HEK293 (cell line): ENCODE measurements around the gene MAP4K4.

Experiments
- CTCF ChIP-seq: fragments of 450-650 bp; formaldehyde crosslinking; IDR thresholded peaks from 2 replicates; pipeline ENCODE4 v1.5.1; 2016; ENCODE audit warnings: missing biosample characterization, missing genetic modification characterization
- GLI4 ChIP-seq: fragments of 450-650 bp; formaldehyde crosslinking; IDR thresholded peaks from 2 replicates; pipeline ENCODE4 v1.5.1; 2016; ENCODE audit warnings: missing biosample characterization, missing genetic modification characterization
- MYNN ChIP-seq: fragments of 450-650 bp; formaldehyde crosslinking; IDR thresholded peaks from 2 replicates; pipeline ENCODE4 v1.5.1; 2016; ENCODE audit warnings: missing biosample characterization, missing genetic modification characterization, borderline replicate concordance
- SP2 ChIP-seq: fragments of 450-650 bp; formaldehyde crosslinking; IDR thresholded peaks from 2 replicates; pipeline ENCODE4 v1.5.1; 2016; ENCODE audit warnings: missing biosample characterization, missing genetic modification characterization
- ZBTB20 ChIP-seq: fragments of 450-650 bp; formaldehyde crosslinking; IDR thresholded peaks from 2 replicates; pipeline ENCODE4 v1.5.1; 2016; ENCODE audit warnings: missing biosample characterization, missing genetic modification characterization
- ZNF274 ChIP-seq, 2 experiments: fragments of 200-500 bp in 1 of 2; fragments of 450-650 bp in 1 of 2; sonication (Bioruptor generic) in 1 of 2; formaldehyde crosslinking in 1 of 2; IDR thresholded peaks; 2 replicates each; pipeline versions ENCODE4 v1.5.1 to v1.6.1; 2014 to 2016; ENCODE audit warnings: borderline replicate concordance in 1 of 2, inconsistent platforms in 1 of 2, low read length in 1 of 2, missing biosample characterization in 1 of 2, missing genetic modification characterization in 1 of 2
- ZNF350 ChIP-seq: fragments of 450-650 bp; formaldehyde crosslinking; IDR thresholded peaks from 2 replicates; pipeline ENCODE4 v1.5.0; 2017; ENCODE audit warnings: missing biosample characterization, mild to moderate bottlenecking, missing genetic modification characterization
- ZNF513 ChIP-seq: fragments of 450-650 bp; IDR thresholded peaks from 2 replicates; pipeline ENCODE4 v1.5.1; 2018; ENCODE audit warnings: missing biosample characterization, missing genetic modification characterization
- ZNF629 ChIP-seq: fragments of 450-650 bp; formaldehyde crosslinking; IDR thresholded peaks from 2 replicates; pipeline ENCODE4 v1.5.1; 2017; ENCODE audit warnings: missing biosample characterization, missing genetic modification characterization
- ZNF747 ChIP-seq: fragments of 450-650 bp; formaldehyde crosslinking; IDR thresholded peaks from 2 replicates; pipeline ENCODE4 v1.5.1; 2016; ENCODE audit warnings: missing biosample characterization, missing genetic modification characterization
- TF ChIP-seq, protein P1 (sequence below): fragments of 450-650 bp; formaldehyde crosslinking; IDR thresholded peaks from 2 replicates; pipeline ENCODE4 v1.5.1; 2016; ENCODE audit warnings: missing biosample characterization, missing genetic modification characterization, borderline replicate concordance
- TF ChIP-seq, protein P2 (sequence below): sonication (generic); formaldehyde crosslinking; IDR thresholded peaks from 2 replicates; pipeline ENCODE4 v1.8.1; 2022; ENCODE audit warnings: mild to moderate bottlenecking, moderate library complexity, missing genetic modification reagents

- TF ChIP-seq, protein P1, sequence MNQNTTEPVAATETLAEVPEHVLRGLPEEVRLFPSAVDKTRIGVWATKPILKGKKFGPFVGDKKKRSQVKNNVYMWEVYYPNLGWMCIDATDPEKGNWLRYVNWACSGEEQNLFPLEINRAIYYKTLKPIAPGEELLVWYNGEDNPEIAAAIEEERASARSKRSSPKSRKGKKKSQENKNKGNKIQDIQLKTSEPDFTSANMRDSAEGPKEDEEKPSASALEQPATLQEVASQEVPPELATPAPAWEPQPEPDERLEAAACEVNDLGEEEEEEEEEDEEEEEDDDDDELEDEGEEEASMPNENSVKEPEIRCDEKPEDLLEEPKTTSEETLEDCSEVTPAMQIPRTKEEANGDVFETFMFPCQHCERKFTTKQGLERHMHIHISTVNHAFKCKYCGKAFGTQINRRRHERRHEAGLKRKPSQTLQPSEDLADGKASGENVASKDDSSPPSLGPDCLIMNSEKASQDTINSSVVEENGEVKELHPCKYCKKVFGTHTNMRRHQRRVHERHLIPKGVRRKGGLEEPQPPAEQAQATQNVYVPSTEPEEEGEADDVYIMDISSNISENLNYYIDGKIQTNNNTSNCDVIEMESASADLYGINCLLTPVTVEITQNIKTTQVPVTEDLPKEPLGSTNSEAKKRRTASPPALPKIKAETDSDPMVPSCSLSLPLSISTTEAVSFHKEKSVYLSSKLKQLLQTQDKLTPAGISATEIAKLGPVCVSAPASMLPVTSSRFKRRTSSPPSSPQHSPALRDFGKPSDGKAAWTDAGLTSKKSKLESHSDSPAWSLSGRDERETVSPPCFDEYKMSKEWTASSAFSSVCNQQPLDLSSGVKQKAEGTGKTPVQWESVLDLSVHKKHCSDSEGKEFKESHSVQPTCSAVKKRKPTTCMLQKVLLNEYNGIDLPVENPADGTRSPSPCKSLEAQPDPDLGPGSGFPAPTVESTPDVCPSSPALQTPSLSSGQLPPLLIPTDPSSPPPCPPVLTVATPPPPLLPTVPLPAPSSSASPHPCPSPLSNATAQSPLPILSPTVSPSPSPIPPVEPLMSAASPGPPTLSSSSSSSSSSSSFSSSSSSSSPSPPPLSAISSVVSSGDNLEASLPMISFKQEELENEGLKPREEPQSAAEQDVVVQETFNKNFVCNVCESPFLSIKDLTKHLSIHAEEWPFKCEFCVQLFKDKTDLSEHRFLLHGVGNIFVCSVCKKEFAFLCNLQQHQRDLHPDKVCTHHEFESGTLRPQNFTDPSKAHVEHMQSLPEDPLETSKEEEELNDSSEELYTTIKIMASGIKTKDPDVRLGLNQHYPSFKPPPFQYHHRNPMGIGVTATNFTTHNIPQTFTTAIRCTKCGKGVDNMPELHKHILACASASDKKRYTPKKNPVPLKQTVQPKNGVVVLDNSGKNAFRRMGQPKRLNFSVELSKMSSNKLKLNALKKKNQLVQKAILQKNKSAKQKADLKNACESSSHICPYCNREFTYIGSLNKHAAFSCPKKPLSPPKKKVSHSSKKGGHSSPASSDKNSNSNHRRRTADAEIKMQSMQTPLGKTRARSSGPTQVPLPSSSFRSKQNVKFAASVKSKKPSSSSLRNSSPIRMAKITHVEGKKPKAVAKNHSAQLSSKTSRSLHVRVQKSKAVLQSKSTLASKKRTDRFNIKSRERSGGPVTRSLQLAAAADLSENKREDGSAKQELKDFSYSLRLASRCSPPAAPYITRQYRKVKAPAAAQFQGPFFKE, result no peak
- TF ChIP-seq MYNN (tag by site-specific recombination) (no peak), ZNF513 (tag by site-specific recombination) (no peak), SP2 (tag by site-specific recombination) (no peak), ZNF274 (IDR thresholded peaks at IDR 0.05; ENCODE audit: low read length) (no peak), ZNF274 (tag by site-specific recombination; IDR thresholded peaks at IDR 0.05; ENCODE audit: borderline replicate concordance) (no peak), GLI4 (no peak), CTCF (tag by site-specific recombination) (no peak), ZNF350 (tag by site-specific recombination) (no peak), ZNF747 (tag by site-specific recombination) (no peak), ZNF629 (no peak), ZBTB20 (tag by site-specific recombination) (no peak)
- TF ChIP-seq, protein P2, sequence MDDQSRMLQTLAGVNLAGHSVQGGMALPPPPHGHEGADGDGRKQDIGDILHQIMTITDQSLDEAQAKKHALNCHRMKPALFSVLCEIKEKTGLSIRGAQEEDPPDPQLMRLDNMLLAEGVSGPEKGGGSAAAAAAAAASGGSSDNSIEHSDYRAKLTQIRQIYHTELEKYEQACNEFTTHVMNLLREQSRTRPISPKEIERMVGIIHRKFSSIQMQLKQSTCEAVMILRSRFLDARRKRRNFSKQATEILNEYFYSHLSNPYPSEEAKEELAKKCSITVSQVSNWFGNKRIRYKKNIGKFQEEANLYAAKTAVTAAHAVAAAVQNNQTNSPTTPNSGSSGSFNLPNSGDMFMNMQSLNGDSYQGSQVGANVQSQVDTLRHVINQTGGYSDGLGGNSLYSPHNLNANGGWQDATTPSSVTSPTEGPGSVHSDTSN (CRISPR knock-in tag), result no peak
These were observed 132.6 kb downstream of the MAP4K4 start for GRCh38 chr2:101830146-101830545.
